Measurements from ENCODE around the gene ALS2.

DNA sequence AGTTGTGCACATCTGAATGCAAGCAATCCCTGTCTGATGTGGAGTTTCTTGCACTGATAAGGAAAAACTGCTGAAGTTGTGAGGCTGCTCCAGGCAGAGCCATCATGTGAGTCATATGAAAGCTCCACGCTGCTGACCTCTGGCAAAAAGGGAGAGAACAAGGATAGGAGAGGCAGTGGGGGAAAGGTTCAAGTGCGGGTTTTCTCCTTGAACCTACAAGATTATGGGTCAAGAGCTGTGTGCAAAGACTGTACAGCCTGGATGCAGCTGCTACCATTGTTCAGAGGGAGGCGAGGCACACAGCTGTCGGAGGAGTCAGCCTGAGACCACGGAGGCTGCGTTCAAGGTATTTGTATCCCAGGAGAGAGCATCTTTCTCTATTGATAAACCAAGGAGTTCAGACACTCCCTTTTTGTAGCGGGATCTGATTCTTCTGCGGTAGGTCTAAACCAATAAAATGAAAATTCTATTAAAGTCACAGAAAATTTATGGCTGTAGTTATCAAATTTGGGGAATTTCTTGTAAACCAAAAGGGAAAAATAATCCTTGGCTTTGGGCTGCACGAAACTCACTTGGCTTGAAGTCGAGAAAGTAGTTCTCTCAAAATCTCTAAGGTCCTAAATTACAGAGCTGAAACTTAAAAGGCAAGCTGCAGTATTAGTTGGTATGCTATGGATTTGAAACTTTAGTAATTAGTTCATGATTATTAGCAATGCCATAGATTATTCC, 25.9 kb upstream of the ALS2 start, which contains the start of gene CDK15:
- TF ChIP-seq, protein P1, sequence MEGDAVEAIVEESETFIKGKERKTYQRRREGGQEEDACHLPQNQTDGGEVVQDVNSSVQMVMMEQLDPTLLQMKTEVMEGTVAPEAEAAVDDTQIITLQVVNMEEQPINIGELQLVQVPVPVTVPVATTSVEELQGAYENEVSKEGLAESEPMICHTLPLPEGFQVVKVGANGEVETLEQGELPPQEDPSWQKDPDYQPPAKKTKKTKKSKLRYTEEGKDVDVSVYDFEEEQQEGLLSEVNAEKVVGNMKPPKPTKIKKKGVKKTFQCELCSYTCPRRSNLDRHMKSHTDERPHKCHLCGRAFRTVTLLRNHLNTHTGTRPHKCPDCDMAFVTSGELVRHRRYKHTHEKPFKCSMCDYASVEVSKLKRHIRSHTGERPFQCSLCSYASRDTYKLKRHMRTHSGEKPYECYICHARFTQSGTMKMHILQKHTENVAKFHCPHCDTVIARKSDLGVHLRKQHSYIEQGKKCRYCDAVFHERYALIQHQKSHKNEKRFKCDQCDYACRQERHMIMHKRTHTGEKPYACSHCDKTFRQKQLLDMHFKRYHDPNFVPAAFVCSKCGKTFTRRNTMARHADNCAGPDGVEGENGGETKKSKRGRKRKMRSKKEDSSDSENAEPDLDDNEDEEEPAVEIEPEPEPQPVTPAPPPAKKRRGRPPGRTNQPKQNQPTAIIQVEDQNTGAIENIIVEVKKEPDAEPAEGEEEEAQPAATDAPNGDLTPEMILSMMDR (IDR thresholded peaks at IDR 0.05) = no peak
- TF ChIP-seq EZH2 (IDR thresholded peaks at IDR 0.05) = no peak

Measured in neural progenitor cell (in vitro differentiated cells).